HUES64 (cell line): ENCODE data around the gene PLA2G2F.

Source experiments
- H3K27ac ChIP-seq: 2 replicates; pipeline ENCODE4 v1.7.0; 2013; ENCODE audit warnings: low read depth, low read length, inconsistent platforms
- H3K27me3 ChIP-seq: 2 replicates; pipeline ENCODE4 v1.6.1; 2013; ENCODE audit warnings: mild to moderate bottlenecking, low read length; ENCODE audit not compliant: insufficient read depth
- H3K36me3 ChIP-seq: 2 replicates; pipeline ENCODE4 v1.6.1; 2013; ENCODE audit warnings: mild to moderate bottlenecking, low read length; ENCODE audit not compliant: insufficient read depth
- H3K4me1 ChIP-seq: 2 replicates; pipeline ENCODE4 v1.6.1; 2013; ENCODE audit warnings: mild to moderate bottlenecking, low read length, moderate library complexity; ENCODE audit not compliant: insufficient read depth
- H3K4me3 ChIP-seq: 2 replicates; pipeline ENCODE4 v1.5.1; 2013; ENCODE audit warnings: mild to moderate bottlenecking, low read length, moderate library complexity
- H3K9ac ChIP-seq: 2 replicates; pipeline ENCODE4 v1.6.1; 2013; ENCODE audit warnings: mild to moderate bottlenecking, low read depth, low read length
- H3K9me3 ChIP-seq: 2 replicates; pipeline ENCODE4 v1.6.1; 2013; ENCODE audit warnings: low read depth, low read length; ENCODE audit not compliant: insufficient read depth
- WGBS: fragments of 150-250, 120-280 bp; methylation state at CpG from one replicate; pipeline ENCODE4 v1.1.7; 2013; ENCODE audit warnings: missing lambda C conversion rate; 5-methylcytosine and 5-hydroxymethylcytosine counted together

PLA2G2F gene

GRCh38 chr1:20160034-20160433, 20.9 kb downstream of the PLA2G2F start:
- H3K4me3 ChIP-seq = no peak overlapping the region
- WGBS = 95% methylated on average over 1 of the region's 1 CpG
- no peak overlapping the region for H3K9ac ChIP-seq
- H3K36me3 ChIP-seq = no peaks in the 10 kb centered on the region
- no peaks in the 10 kb centered on the region for H3K4me1 ChIP-seq
- no peaks in the 10 kb centered on the region for H3K27me3 ChIP-seq
- peaks cover 21% of the 10 kb centered on the region for H3K9me3 ChIP-seq
- no peak overlapping the region for H3K27ac ChIP-seq

GRCh38 chr1:20164694-20165202, 25.6 kb downstream of the PLA2G2F start:
- no peaks in the 10 kb centered on the region for H3K36me3 ChIP-seq
- WGBS = 91% methylated on average over 15 of the region's 15 CpGs
- H3K27me3 ChIP-seq = no peaks in the 10 kb centered on the region
- H3K9me3 ChIP-seq = peaks cover 18% of the 10 kb centered on the region
- no peak overlapping the region for H3K9ac ChIP-seq
- H3K27ac ChIP-seq = no peak overlapping the region
- no peak overlapping the region for H3K4me3 ChIP-seq
- H3K4me1 ChIP-seq = no peaks in the 10 kb centered on the region

- Histone ChIP-seq H3K4me1 (no peaks in the 10 kb centered on the region), H3K9me3 (peaks cover 11% of the 10 kb centered on the region), H3K36me3 (no peaks in the 10 kb centered on the region), H3K9ac (no peak overlapping the region), H3K4me3 (no peak overlapping the region), H3K27ac (no peak overlapping the region), H3K27me3 (no peaks in the 10 kb centered on the region)
- 95% methylated on average over 12 of the region's 16 CpGs for WGBS
These were observed 26.4 kb downstream of the PLA2G2F start for GRCh38 chr1:20165522-20165951.

- no peaks in the 10 kb centered on the region for H3K27me3 ChIP-seq
- no peaks in the 10 kb centered on the region for H3K4me1 ChIP-seq
- no peak overlapping the region for H3K4me3 ChIP-seq
- H3K27ac ChIP-seq = no peak overlapping the region
- no peak overlapping the region for H3K9ac ChIP-seq
- no peaks in the 10 kb centered on the region for H3K36me3 ChIP-seq
- 82% methylated on average over 17 of the region's 17 CpGs for WGBS
- peaks cover 5% of the 10 kb centered on the region for H3K9me3 ChIP-seq
These were observed 26.9 kb downstream of the PLA2G2F start for GRCh38 chr1:20166051-20166450.

GRCh38 chr1:20167126-20167525, 28.0 kb downstream of the PLA2G2F start:
- 87% methylated on average over 7 of the region's 8 CpGs for WGBS
- H3K9ac ChIP-seq = no peak overlapping the region
- no peaks in the 10 kb centered on the region for H3K36me3 ChIP-seq
- no peak overlapping the region for H3K27ac ChIP-seq
- no peaks in the 10 kb centered on the region for H3K4me1 ChIP-seq
- H3K4me3 ChIP-seq = no peak overlapping the region
- no peaks in the 10 kb centered on the region for H3K9me3 ChIP-seq
- no peaks in the 10 kb centered on the region for H3K27me3 ChIP-seq

GRCh38 chr1:20168564-20169491, 29.7 kb downstream of the PLA2G2F start:
- Histone ChIP-seq H3K9ac (no peak overlapping the region), H3K4me3 (no peak overlapping the region), H3K27me3 (no peaks in the 10 kb centered on the region), H3K9me3 (no peaks in the 10 kb centered on the region), H3K36me3 (no peaks in the 10 kb centered on the region), H3K4me1 (no peaks in the 10 kb centered on the region), H3K27ac (no peak overlapping the region)
- WGBS = 88% methylated on average over 9 of the region's 9 CpGs

- no peaks in the 10 kb centered on the region for H3K27me3 ChIP-seq
- H3K27ac ChIP-seq = no peak overlapping the region
- WGBS = 98% methylated on average over 5 of the region's 5 CpGs
- no peaks in the 10 kb centered on the region for H3K4me1 ChIP-seq
- no peak overlapping the region for H3K4me3 ChIP-seq
- no peaks in the 10 kb centered on the region for H3K36me3 ChIP-seq
- H3K9ac ChIP-seq = no peak overlapping the region
- H3K9me3 ChIP-seq = no peaks in the 10 kb centered on the region
These were observed 30.8 kb downstream of the PLA2G2F start for GRCh38 chr1:20169932-20170331.

- H3K9ac ChIP-seq = no peak overlapping the region
- no peak overlapping the region for H3K27ac ChIP-seq
- WGBS = 95% methylated on average over 12 of the region's 12 CpGs
- H3K4me1 ChIP-seq = no peaks in the 10 kb centered on the region
- H3K27me3 ChIP-seq = no peaks in the 10 kb centered on the region
- no peaks in the 10 kb centered on the region for H3K36me3 ChIP-seq
- H3K4me3 ChIP-seq = no peak overlapping the region
- H3K9me3 ChIP-seq = no peaks in the 10 kb centered on the region
These were observed 33.0 kb downstream of the PLA2G2F start for GRCh38 chr1:20172033-20172590.

- no peaks in the 10 kb centered on the region for H3K9me3 ChIP-seq
- H3K4me3 ChIP-seq = no peak overlapping the region
- no peak overlapping the region for H3K9ac ChIP-seq
- no peak overlapping the region for H3K27ac ChIP-seq
- H3K27me3 ChIP-seq = no peaks in the 10 kb centered on the region
- 88% methylated on average over 9 of the region's 9 CpGs for WGBS
- H3K4me1 ChIP-seq = no peaks in the 10 kb centered on the region
- H3K36me3 ChIP-seq = no peaks in the 10 kb centered on the region
These were observed 36.0 kb downstream of the PLA2G2F start for GRCh38 chr1:20174937-20175666.

- Histone ChIP-seq H3K27ac (no peak overlapping the region), H3K9ac (no peak overlapping the region)
These were observed 39.7 kb downstream of the PLA2G2F start for GRCh38 chr1:20178634-20179370.

More at GRCh38 chr1:20178634-20179370, 39.7 kb downstream of the PLA2G2F start:
- Histone ChIP-seq H3K9me3 (no peaks in the 10 kb centered on the region), H3K27me3 (no peaks in the 10 kb centered on the region), H3K36me3 (no peaks in the 10 kb centered on the region), H3K4me3 (no peak overlapping the region), H3K4me1 (no peaks in the 10 kb centered on the region)
- 85% methylated on average over 13 of the region's 13 CpGs for WGBS
